H1 (cell line): ENCODE results near the gene PLA2G4E. TPM values are rescaled to one million over a fixed set of nuclear protein-coding genes. Genes with fewer than 3 reads are reported as not detected.

Experiments used
- CTCF ChIA-PET: fragments of 300-600 bp; sonication (Branson Sonifier 250); formaldehyde crosslinking; loops from one replicate; lab custom pipeline; 2021; ENCODE audit not compliant: partially characterized antibody; lab: Charles Lee
- POLR2A ChIA-PET: fragments of 300-600 bp; sonication (Branson Sonifier 250); formaldehyde crosslinking; loops from one replicate; lab custom pipeline; 2021; ENCODE audit warnings: inconsistent platforms; ENCODE audit not compliant: partially characterized antibody; lab: Charles Lee
- DNase-seq, 2 experiments: peaks; one replicate each; pipeline versions ENCODE4 v3.0.0 to v3.0.0-alpha.2; 2010 to 2022; ENCODE audit warnings: low spot score in 2 of 2, low read depth in 1 of 2, mixed read lengths in 1 of 2
- FAIRE-seq: peaks from 2 replicates; lab custom pipeline; 2011; peaks lifted over from hg19 to GRCh38; lab: Jason Lieb, UNC
- H2AFZ ChIP-seq: 2 replicates; pipeline ENCODE4 v1.8.1; 2012; ENCODE audit warnings: low read length, inconsistent platforms
- H2AK5ac ChIP-seq: 2 replicates; pipeline ENCODE4 v1.6.1; 2013; ENCODE audit warnings: low read depth, low read length
- H2BK120ac ChIP-seq: replicated peaks from 2 replicates; pipeline ENCODE3; 2013; ENCODE audit warnings: low read depth, low read length, inconsistent platforms
- H2BK12ac ChIP-seq: 2 replicates; pipeline ENCODE4 v1.6.1; 2013; ENCODE audit warnings: low read depth, low read length
- H2BK15ac ChIP-seq: 2 replicates; pipeline ENCODE4 v1.6.1; 2013; ENCODE audit warnings: low read length
- H2BK20ac ChIP-seq: 2 replicates; pipeline ENCODE4 v1.6.1; 2013; ENCODE audit warnings: low read length
- H2BK5ac ChIP-seq: 2 replicates; pipeline ENCODE4 v1.6.1; 2013; ENCODE audit warnings: low read depth, low read length
- H3K14ac ChIP-seq: 2 replicates; pipeline ENCODE4 v1.6.1; 2013; ENCODE audit warnings: inconsistent platforms; ENCODE audit not compliant: insufficient read length
- H3K18ac ChIP-seq: 2 replicates; pipeline ENCODE4 v1.6.1; 2013; ENCODE audit warnings: low read length; ENCODE audit errors: extremely low read depth
- H3K23ac ChIP-seq: 2 replicates; pipeline ENCODE4 v1.6.1; 2013; ENCODE audit warnings: inconsistent platforms; ENCODE audit not compliant: insufficient read length
- H3K23me2 ChIP-seq: 2 replicates; pipeline ENCODE4 v1.6.1; 2013; ENCODE audit warnings: low read depth, low read length
- H3K27ac ChIP-seq: 2 replicates; pipeline ENCODE4 v1.6.1; 2011; ENCODE audit warnings: low read depth, low read length, inconsistent platforms
- H3K27me3 ChIP-seq, 4 experiments: replicated peaks in 1 of 4; 1 replicate in 1 of 4; 2 replicates in 3 of 4; pipeline versions ENCODE4 v1.6.1 to v1.8.1; 2011 to 2013; ENCODE audit warnings: low read length in 3 of 4, mild to moderate bottlenecking in 3 of 4, inconsistent platforms in 2 of 4, mixed read lengths in 2 of 4, moderate library complexity in 1 of 4; ENCODE audit not compliant: control insufficient read depth in 3 of 4, insufficient read depth in 3 of 4; ENCODE audit errors: extremely low read depth in 1 of 4
- H3K36me3 ChIP-seq, 4 experiments: 2 replicates each; pipeline versions ENCODE4 v1.6.1 to v1.8.1; 2011 to 2013; ENCODE audit warnings: mild to moderate bottlenecking in 4 of 4, low read length in 3 of 4, moderate library complexity in 2 of 4, control low read depth in 1 of 4, inconsistent platforms in 1 of 4; ENCODE audit not compliant: insufficient read depth in 4 of 4, control insufficient read depth in 2 of 4
- H3K4ac ChIP-seq: replicated peaks from 2 replicates; pipeline ENCODE3; 2013; ENCODE audit warnings: low read length, low read depth, mixed read lengths, inconsistent platforms; ENCODE audit not compliant: insufficient read length
- H3K4me1 ChIP-seq, 4 experiments: replicated peaks in 1 of 4; 1 replicate in 1 of 4; 2 replicates in 3 of 4; pipeline versions ENCODE4 v1.6.1 to v1.8.1; 2011 to 2013; ENCODE audit warnings: low read length in 3 of 4, inconsistent platforms in 2 of 4, mixed read lengths in 1 of 4; ENCODE audit not compliant: insufficient read depth in 4 of 4, control insufficient read depth in 3 of 4
- H3K4me2 ChIP-seq, 2 experiments: 2 replicates each; pipeline versions ENCODE4 v1.6.1 to v1.8.1; 2011 to 2013; ENCODE audit warnings: low read depth in 2 of 2, low read length in 2 of 2, control low read depth in 1 of 2, inconsistent platforms in 1 of 2, mild to moderate bottlenecking in 1 of 2; ENCODE audit not compliant: insufficient read depth in 1 of 2
- H3K4me3 ChIP-seq, 4 experiments: fragments of 200-600, 300-600 bp in 1 of 4; sonication (generic), shearing (Covaris generic), sonication (Bioruptor Twin) in 1 of 4; 2 replicates each; pipeline versions ENCODE4 v1.5.1 to v1.8.1; 2011 to 2016; ENCODE audit warnings: low read length in 4 of 4, low read depth in 3 of 4, control low read depth in 2 of 4, inconsistent platforms in 2 of 4, mild to moderate bottlenecking in 2 of 4, mixed read lengths in 1 of 4, moderate library complexity in 1 of 4; ENCODE audit not compliant: insufficient read depth in 2 of 4; ENCODE audit errors: extremely low read depth in 1 of 4
- H3K56ac ChIP-seq: replicated peaks from 2 replicates; pipeline ENCODE3; 2013; ENCODE audit warnings: low read depth, mild to moderate bottlenecking, mixed read lengths, low read length, inconsistent platforms; ENCODE audit not compliant: insufficient read length
- H3K79me1 ChIP-seq: 2 replicates; pipeline ENCODE4 v1.6.1; 2013; ENCODE audit warnings: low read depth, low read length, control low read depth
- H3K79me2 ChIP-seq, 2 experiments: 2 replicates each; pipeline versions ENCODE4 v1.6.1 to v1.8.1; 2012 to 2013; ENCODE audit warnings: low read length in 2 of 2, mild to moderate bottlenecking in 2 of 2, inconsistent platforms in 1 of 2; ENCODE audit not compliant: insufficient read depth in 2 of 2, control insufficient read depth in 1 of 2
- H3K9ac ChIP-seq, 4 experiments: replicated peaks in 1 of 4; 1 replicate in 1 of 4; 2 replicates in 3 of 4; pipeline versions ENCODE4 v1.6.1 to v1.8.1; 2011 to 2013; ENCODE audit warnings: low read depth in 3 of 4, low read length in 3 of 4, control low read depth in 2 of 4, mild to moderate bottlenecking in 2 of 4, moderate library complexity in 2 of 4, inconsistent platforms in 1 of 4; ENCODE audit errors: extremely low read depth in 1 of 4
- H3K9me3 ChIP-seq, 2 experiments: 2 replicates each; pipeline versions ENCODE4 v1.6.1 to v1.8.1; 2012 to 2013; ENCODE audit warnings: mild to moderate bottlenecking in 2 of 2, moderate library complexity in 2 of 2, control low read depth in 1 of 2, inconsistent platforms in 1 of 2, low read depth in 1 of 2, low read length in 1 of 2, mixed read lengths in 1 of 2; ENCODE audit not compliant: insufficient read depth in 2 of 2
- H4K20me1 ChIP-seq, 2 experiments: replicated peaks in 1 of 2; 2 replicates each; pipeline versions ENCODE3 to v1.8.1; 2011 to 2013; ENCODE audit warnings: inconsistent platforms in 2 of 2, low read length in 2 of 2, mild to moderate bottlenecking in 1 of 2; ENCODE audit not compliant: insufficient read depth in 2 of 2, control insufficient read depth in 1 of 2
- H4K5ac ChIP-seq: 2 replicates; pipeline ENCODE4 v1.6.1; 2013; ENCODE audit warnings: low read length, low read depth, mixed read lengths, inconsistent platforms; ENCODE audit not compliant: insufficient read length
- H4K8ac ChIP-seq: 2 replicates; pipeline ENCODE4 v1.8.0; 2013; ENCODE audit warnings: mild to moderate bottlenecking, moderate library complexity, low read length, inconsistent platforms; ENCODE audit not compliant: insufficient read depth; ENCODE audit errors: extremely low read depth
- H4K91ac ChIP-seq: replicated peaks from 2 replicates; pipeline ENCODE3; 2013; ENCODE audit warnings: low read length, mixed read lengths, inconsistent platforms; ENCODE audit not compliant: insufficient read length
- BRCA1 ChIP-seq: IDR thresholded peaks from 2 replicates; pipeline ENCODE4 v1.6.1; 2012; ENCODE audit warnings: low read depth, low read length, improper control_type of control experiment
- CHD2 ChIP-seq: IDR thresholded peaks from 2 replicates; pipeline ENCODE4 v1.6.1; 2012; ENCODE audit warnings: low read length, improper control_type of control experiment
- CREB1 ChIP-seq: IDR thresholded peaks from 2 replicates; pipeline ENCODE4 v1.6.1; 2012; ENCODE audit warnings: inconsistent platforms
- EGR1 ChIP-seq: IDR thresholded peaks from 2 replicates; pipeline ENCODE4 v1.6.1; 2011; ENCODE audit warnings: low read depth, low read length, borderline replicate concordance
- EZH2 ChIP-seq: fragments of 200-600 bp; sonication (generic); IDR thresholded peaks from 2 replicates; pipeline ENCODE4 v1.7.1; 2012; ENCODE audit warnings: low read depth, mild to moderate bottlenecking, moderate library complexity, low read length, inconsistent platforms; ENCODE audit not compliant: severe bottlenecking
- JUN ChIP-seq: IDR thresholded peaks from 2 replicates; pipeline ENCODE4 v1.6.1; 2011; ENCODE audit warnings: low read depth, mild to moderate bottlenecking, improper control_type of control experiment, low read length
- NRF1 ChIP-seq: IDR thresholded peaks from 2 replicates; pipeline ENCODE4 v1.6.1; 2011; ENCODE audit warnings: mild to moderate bottlenecking, low read depth, low read length, improper control_type of control experiment
- SAP30 ChIP-seq: fragments of 300-600 bp; sonication (generic); IDR thresholded peaks from 2 replicates; pipeline ENCODE4 v1.7.1; 2012; ENCODE audit warnings: low read length, moderate library complexity, mild to moderate bottlenecking, inconsistent platforms; ENCODE audit not compliant: insufficient read depth, insufficient replicate concordance
- ZNF274 ChIP-seq: IDR thresholded peaks from 2 replicates; pipeline ENCODE4 v1.7.0; 2012; ENCODE audit warnings: low read length, borderline replicate concordance; ENCODE audit errors: extremely low read depth
- WGBS, 2 experiments: shearing (Covaris generic) in 1 of 2; methylation state at CpG; one replicate each; pipeline versions ENCODE4 v1.1.6 to v1.1.7; 2013 to 2015; ENCODE audit warnings: low lambda C conversion rate in 2 of 2, mixed read lengths in 2 of 2, inconsistent platforms in 1 of 2, low coverage in 1 of 2, missing lambda C conversion rate in 1 of 2; ENCODE audit not compliant: insufficient replicate concordance in 2 of 2, insufficient coverage in 1 of 2, insufficient read length in 1 of 2; ENCODE audit errors: extremely low coverage in 1 of 2, missing lambda C conversion rate in 1 of 2; 5-methylcytosine and 5-hydroxymethylcytosine counted together
- polyA plus RNA-seq, 7 experiments: library from polyadenylated mRNA; depleted of rRNA in 3 of 7; stranded (reverse) in 5 of 7; unstranded in 2 of 7; fragments of >200 nt in 5 of 7; fragments of 200-250 nt in 2 of 7; gene quantifications; 1 replicate in 5 of 7; 2 replicates in 1 of 7; 4 replicates in 1 of 7; pipeline versions ENCODE4 v1.2.1 to v1.2.3, GENCODE V29; 2011 to 2013; ENCODE audit warnings: missing spikeins in 2 of 7, mixed read lengths in 2 of 7
- total RNA-seq: library from RNA; stranded (reverse); fragmentation: NEBNext Ultra II Directional; extraction: Animal tissue kit (Norgen Biotek cat#: 25700); gene quantifications from 2 replicates; pipeline ENCODE4 v1.2.1, GENCODE V29; 2021
- TF ChIP-seq, protein P1 (sequence below): IDR thresholded peaks from 2 replicates; pipeline ENCODE4 v1.6.1; 2011; ENCODE audit warnings: low read length, improper control_type of control experiment
- TF ChIP-seq, protein P2 (sequence below): IDR thresholded peaks from 2 replicates; pipeline ENCODE4 v1.6.1; 2012; ENCODE audit warnings: inconsistent platforms

The PLA2G4E gene
- total and polyA plus RNA-seq, 2 of the 8 experiments (the other 6 are each of a cell fraction or from before 2014, with no cell fraction given): 0.03 TPM; not detected in 1

DNA sequence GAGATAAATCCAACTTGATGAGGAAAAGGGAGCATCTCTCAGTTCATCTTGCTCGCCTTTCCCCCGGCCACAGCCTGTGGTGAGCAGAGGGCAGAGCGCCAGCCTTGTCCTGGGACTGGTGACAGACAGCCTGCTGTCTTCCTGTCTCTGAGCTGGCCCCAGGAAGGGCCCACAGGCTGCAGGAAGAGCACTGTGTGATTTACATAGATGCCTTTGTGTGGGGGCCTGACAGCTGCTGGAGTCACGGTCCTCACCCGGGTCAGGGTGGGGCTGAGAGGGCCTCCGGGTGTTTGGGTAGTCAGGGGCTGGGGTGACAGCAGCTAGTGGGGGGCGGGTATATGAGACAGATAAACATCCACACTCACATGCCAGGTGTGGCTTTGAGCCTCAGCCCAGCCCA, 44.2 kb upstream of the PLA2G4E start:
- Histone ChIP-seq H2BK120ac (no peak overlapping the region), H3K79me1 (no peaks in the 10 kb centered on the region), H3K4me1 (peaks cover 0 to 2% (median 0%) of the 10 kb centered on the region in 4 experiments; a peak in 3 of 7 replicates), H3K79me2 (no peaks in the 10 kb centered on the region), H2AFZ (no peak overlapping the region), H4K91ac (no peak overlapping the region), H3K14ac (no peak overlapping the region), H3K23me2 (no peaks in the 10 kb centered on the region), H3K9ac (no peak overlapping the region), H4K5ac (no peak overlapping the region), H4K8ac (no peak overlapping the region), H2BK5ac (no peak overlapping the region), H3K4me3 (no peak overlapping the region), H3K27ac (no peak overlapping the region), H3K27me3 (no peaks in the 10 kb centered on the region), H2BK20ac (no peak overlapping the region), H2AK5ac (no peak overlapping the region), H3K23ac (no peak overlapping the region), H4K20me1 (no peaks in the 10 kb centered on the region), H3K56ac (no peak overlapping the region), H3K36me3 (no peaks in the 10 kb centered on the region), H2BK15ac (no peak overlapping the region), H3K9me3 (no peaks in the 10 kb centered on the region), H3K4ac (no peak overlapping the region), H3K18ac (no peak overlapping the region), H3K4me2 (no peak overlapping the region), H2BK12ac (no peak overlapping the region)
- WGBS, 2 experiments: 80% methylated on average over 7 of the region's 7 CpGs; no CpG with 5 or more reads in 1 of the 2 experiments
- ChIA-PET POLR2A (interaction anchor here (0.6 to 0.9 kb wide), 2 partner anchors 19 to 143 kb away, joined by 3 read pairs; partner anchors contain the start of gene VPS39), CTCF (interaction anchor here (0.7 to 17.2 kb wide), 14 partner anchors 8 to 670 kb away, joined by 3 to 425 read pairs (median 4); partner anchors contain the start of gene PLA2G4F)
- no peak for FAIRE-seq
- DNase-seq: peak in 1 of 2 experiments; percentile 35
- TF ChIP-seq EGR1 (no peak), NRF1 (no peak), SAP30 (no peak), CREB1 (no peak), BRCA1 (no peak), EZH2 (no peak), JUN (no peak), CHD2 (no peak), ZNF274 (no peak)
- TF ChIP-seq, protein P1, sequence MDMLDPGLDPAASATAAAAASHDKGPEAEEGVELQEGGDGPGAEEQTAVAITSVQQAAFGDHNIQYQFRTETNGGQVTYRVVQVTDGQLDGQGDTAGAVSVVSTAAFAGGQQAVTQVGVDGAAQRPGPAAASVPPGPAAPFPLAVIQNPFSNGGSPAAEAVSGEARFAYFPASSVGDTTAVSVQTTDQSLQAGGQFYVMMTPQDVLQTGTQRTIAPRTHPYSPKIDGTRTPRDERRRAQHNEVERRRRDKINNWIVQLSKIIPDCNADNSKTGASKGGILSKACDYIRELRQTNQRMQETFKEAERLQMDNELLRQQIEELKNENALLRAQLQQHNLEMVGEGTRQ: no peak
- TF ChIP-seq, protein P2, sequence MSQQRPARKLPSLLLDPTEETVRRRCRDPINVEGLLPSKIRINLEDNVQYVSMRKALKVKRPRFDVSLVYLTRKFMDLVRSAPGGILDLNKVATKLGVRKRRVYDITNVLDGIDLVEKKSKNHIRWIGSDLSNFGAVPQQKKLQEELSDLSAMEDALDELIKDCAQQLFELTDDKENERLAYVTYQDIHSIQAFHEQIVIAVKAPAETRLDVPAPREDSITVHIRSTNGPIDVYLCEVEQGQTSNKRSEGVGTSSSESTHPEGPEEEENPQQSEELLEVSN: no peak
